ENCODE data around the gene WDR45B.

DNA sequence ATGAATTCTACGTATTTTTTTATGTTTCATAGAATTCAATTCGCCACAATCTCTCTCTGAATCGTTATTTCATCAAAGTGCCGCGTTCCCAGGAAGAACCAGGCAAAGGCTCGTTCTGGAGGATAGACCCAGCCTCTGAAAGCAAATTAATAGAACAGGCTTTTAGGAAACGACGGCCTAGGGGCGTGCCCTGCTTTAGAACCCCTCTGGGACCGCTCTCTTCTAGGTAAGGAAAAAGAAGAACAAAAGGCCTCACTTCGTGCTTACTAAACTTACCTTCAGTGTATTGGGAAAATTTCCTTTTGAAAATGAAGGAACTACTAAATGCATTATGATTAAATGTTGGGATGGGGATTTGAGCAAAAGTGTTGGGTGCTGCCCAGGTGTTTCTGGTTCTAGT, 65.5 kb downstream of the WDR45B start:
- no peak for TF ChIP-seq EZH2 (IDR thresholded peaks at IDR 0.05; ENCODE audit: borderline replicate concordance, low read depth, low read length, severe bottlenecking)
- TF ChIP-seq CTCF (IDR thresholded peaks at IDR 0.05; ENCODE audit: extremely low read depth in 1 of 2, insufficient read depth in 1 of 2, low read depth in 1 of 2, low read length in 2 of 2), result no peak
- TF ChIP-seq POLR2AphosphoS5 (IDR thresholded peaks at IDR 0.05; ENCODE audit: insufficient read depth, low read depth, low read length), result no peak
